ENCODE measurements around the gene GATA2.

- TF ChIP-seq YY1 (IDR thresholded peaks at IDR 0.05; ENCODE audit: insufficient read depth, insufficient read length): no peak
- TF ChIP-seq ZNF274 (IDR thresholded peaks at IDR 0.05; ENCODE audit: low read depth, low read length): no peak
- no peak for TF ChIP-seq SUZ12 (IDR thresholded peaks at IDR 0.05; ENCODE audit: extremely low read depth, insufficient read depth, insufficient read length)
These were observed 44.5 kb downstream of the GATA2 start for GRCh38 chr3:128448491-128448890.
